LNCAP (cell line): ENCODE data around the gene ADGRG6.

Experiments
- TF ChIP-seq, protein P1 (sequence below): fragments of 450-650 bp; IDR thresholded peaks from 2 replicates; pipeline ENCODE4 v1.5.1; 2017; ENCODE audit warnings: mild to moderate bottlenecking

The ADGRG6 gene

GRCh38 chr6:142438898-142439297 is 137.1 kb downstream of the ADGRG6 start:
- TF ChIP-seq, protein P1, sequence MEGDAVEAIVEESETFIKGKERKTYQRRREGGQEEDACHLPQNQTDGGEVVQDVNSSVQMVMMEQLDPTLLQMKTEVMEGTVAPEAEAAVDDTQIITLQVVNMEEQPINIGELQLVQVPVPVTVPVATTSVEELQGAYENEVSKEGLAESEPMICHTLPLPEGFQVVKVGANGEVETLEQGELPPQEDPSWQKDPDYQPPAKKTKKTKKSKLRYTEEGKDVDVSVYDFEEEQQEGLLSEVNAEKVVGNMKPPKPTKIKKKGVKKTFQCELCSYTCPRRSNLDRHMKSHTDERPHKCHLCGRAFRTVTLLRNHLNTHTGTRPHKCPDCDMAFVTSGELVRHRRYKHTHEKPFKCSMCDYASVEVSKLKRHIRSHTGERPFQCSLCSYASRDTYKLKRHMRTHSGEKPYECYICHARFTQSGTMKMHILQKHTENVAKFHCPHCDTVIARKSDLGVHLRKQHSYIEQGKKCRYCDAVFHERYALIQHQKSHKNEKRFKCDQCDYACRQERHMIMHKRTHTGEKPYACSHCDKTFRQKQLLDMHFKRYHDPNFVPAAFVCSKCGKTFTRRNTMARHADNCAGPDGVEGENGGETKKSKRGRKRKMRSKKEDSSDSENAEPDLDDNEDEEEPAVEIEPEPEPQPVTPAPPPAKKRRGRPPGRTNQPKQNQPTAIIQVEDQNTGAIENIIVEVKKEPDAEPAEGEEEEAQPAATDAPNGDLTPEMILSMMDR, result no peak

- TF ChIP-seq, protein P1, result no peak
Observed at GRCh38 chr6:142440600-142441293, 138.9 kb downstream of the ADGRG6 start.

DNA sequence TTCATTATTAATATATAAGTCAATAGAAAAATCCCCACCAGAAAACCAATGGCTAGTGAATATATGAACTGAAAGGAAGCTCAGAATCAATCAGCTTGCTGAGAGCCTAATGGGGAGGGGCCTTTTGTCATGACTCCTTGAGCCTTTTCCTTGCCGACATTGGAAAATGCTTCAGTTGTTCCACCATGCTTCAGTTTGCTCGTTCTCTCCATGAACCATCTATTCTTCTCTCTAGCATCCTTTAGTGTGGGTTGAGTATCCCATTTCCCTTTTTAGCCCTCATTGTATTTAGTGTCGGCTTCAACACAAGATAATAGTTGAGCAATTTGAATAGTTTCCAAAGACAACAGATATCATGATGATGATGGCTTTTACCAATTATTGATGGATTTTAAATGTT is 139.9 kb downstream of the ADGRG6 start:
- TF ChIP-seq, protein P1, result no peak

GRCh38 chr6:142443102-142443501 is 141.3 kb downstream of the ADGRG6 start:
- TF ChIP-seq, protein P1, result no peak

GRCh38 chr6:142443532-142443931 is 141.7 kb downstream of the ADGRG6 start:
- TF ChIP-seq, protein P1, result no peak

- TF ChIP-seq, protein P1, result no peak
Observed at GRCh38 chr6:142444376-142444775, 142.6 kb downstream of the ADGRG6 start.

DNA sequence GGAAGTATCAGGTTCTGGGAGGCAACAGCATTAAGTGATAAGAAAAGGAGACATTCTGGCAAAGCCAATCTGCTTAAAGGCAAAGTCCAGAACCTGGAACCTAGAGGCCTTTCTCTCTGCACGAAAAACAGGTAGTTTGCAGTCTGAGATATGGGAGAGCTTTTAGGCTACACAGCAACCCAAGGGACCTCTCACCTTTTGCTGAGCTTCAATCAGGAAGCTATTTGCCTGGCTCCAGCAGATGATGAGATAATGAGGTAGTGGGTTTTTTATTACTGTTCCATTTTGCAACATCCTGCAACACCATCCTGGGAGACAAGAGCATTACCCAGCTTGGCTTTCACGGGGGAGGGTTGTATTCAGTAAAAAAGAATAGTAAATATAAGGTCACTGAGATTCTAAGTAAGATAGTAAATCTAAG is 143.1 kb downstream of the ADGRG6 start:
- TF ChIP-seq, protein P1, result no peak

DNA sequence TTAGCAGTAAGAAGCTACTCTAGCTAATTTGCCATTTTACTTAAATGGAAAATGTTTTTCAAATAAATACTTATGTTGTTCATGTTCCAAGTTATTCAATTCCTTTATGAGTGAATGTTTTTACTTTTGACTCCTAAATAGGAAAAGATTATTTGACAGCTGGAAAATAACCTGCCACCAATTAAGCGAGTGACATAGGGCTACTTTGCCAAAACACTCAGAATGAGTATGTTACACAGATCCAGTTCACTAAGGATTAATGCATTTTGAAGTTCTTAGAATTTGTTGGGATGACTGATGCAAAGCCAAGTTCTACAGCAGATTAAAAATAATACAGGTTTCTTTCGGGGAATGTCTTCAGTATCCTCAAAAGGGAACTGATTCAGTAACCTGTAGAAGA is 144.4 kb downstream of the ADGRG6 start:
- TF ChIP-seq, protein P1, result no peak
